Keratinocyte (primary cell): Measurements from ENCODE around the gene TNPO1.

ENCODE experiments used
- EZH2 ChIP-seq: IDR thresholded peaks from one replicate; pipeline ENCODE4 v1.6.1; 2012; ENCODE audit warnings: inconsistent platforms, mild to moderate bottlenecking, low read length, moderate library complexity
- TF ChIP-seq, protein P1 (sequence below), 3 experiments: IDR thresholded peaks in 1 of 3; conservative IDR thresholded peaks in 1 of 3; optimal IDR thresholded peaks in 1 of 3; 2 replicates in 2 of 3; 3 replicates in 1 of 3; pipeline versions ENCODE3 to v1.5.1; 2011; ENCODE audit warnings: low read length in 3 of 3, mild to moderate bottlenecking in 3 of 3, moderate library complexity in 2 of 3, control low read depth in 1 of 3, inconsistent platforms in 1 of 3; ENCODE audit not compliant: insufficient read depth in 2 of 3; ENCODE audit errors: extremely low read depth in 1 of 3

GRCh38 chr5:72922422-72922821 is 106.0 kb downstream of the TNPO1 start:
- TF ChIP-seq, protein P1, sequence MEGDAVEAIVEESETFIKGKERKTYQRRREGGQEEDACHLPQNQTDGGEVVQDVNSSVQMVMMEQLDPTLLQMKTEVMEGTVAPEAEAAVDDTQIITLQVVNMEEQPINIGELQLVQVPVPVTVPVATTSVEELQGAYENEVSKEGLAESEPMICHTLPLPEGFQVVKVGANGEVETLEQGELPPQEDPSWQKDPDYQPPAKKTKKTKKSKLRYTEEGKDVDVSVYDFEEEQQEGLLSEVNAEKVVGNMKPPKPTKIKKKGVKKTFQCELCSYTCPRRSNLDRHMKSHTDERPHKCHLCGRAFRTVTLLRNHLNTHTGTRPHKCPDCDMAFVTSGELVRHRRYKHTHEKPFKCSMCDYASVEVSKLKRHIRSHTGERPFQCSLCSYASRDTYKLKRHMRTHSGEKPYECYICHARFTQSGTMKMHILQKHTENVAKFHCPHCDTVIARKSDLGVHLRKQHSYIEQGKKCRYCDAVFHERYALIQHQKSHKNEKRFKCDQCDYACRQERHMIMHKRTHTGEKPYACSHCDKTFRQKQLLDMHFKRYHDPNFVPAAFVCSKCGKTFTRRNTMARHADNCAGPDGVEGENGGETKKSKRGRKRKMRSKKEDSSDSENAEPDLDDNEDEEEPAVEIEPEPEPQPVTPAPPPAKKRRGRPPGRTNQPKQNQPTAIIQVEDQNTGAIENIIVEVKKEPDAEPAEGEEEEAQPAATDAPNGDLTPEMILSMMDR (optimal IDR thresholded peaks at IDR 0.05 in 1 of 3, IDR thresholded peaks at IDR 0.05 in 1 of 3, conservative IDR thresholded peaks at IDR 0.05 in 1 of 3; ENCODE audit: extremely low read depth in 1 of 3, insufficient read depth in 2 of 3, low read length in 3 of 3), result no peak
- no peak for TF ChIP-seq EZH2
